OCI-LY3 (cell line): ENCODE measurements around the gene PTTG2.

Experiments
- EZH2phosphoT487 ChIP-seq: fragments of 200-600 bp; shearing (Covaris generic); IDR thresholded peaks from 2 replicates; pipeline ENCODE4 v1.6.1; 2018; ENCODE audit warnings: antibody characterized with exemption, mixed run types, low read depth
- TF ChIP-seq, protein P1 (sequence below): fragments of 200-600, 300-600 bp; sonication (generic); IDR thresholded peaks from 2 replicates; pipeline ENCODE4 v1.5.1; 2014; ENCODE audit warnings: antibody characterized with exemption, low read length, low read depth

GRCh38 chr4:37922328-37922727, 37.9 kb upstream of the PTTG2 start:
- TF ChIP-seq, protein P1, sequence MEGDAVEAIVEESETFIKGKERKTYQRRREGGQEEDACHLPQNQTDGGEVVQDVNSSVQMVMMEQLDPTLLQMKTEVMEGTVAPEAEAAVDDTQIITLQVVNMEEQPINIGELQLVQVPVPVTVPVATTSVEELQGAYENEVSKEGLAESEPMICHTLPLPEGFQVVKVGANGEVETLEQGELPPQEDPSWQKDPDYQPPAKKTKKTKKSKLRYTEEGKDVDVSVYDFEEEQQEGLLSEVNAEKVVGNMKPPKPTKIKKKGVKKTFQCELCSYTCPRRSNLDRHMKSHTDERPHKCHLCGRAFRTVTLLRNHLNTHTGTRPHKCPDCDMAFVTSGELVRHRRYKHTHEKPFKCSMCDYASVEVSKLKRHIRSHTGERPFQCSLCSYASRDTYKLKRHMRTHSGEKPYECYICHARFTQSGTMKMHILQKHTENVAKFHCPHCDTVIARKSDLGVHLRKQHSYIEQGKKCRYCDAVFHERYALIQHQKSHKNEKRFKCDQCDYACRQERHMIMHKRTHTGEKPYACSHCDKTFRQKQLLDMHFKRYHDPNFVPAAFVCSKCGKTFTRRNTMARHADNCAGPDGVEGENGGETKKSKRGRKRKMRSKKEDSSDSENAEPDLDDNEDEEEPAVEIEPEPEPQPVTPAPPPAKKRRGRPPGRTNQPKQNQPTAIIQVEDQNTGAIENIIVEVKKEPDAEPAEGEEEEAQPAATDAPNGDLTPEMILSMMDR = no peak
- no peak for TF ChIP-seq EZH2phosphoT487
